ENCODE data around the gene RBMS1. TPM values are rescaled to one million over a fixed set of nuclear protein-coding genes. Genes with fewer than 3 reads are reported as not detected.

RBMS1 gene
- total and polyA plus RNA-seq, 4 donors = 7.9 to 23.5 (median 15.5) TPM

- no peak for TF ChIP-seq TAF1 (conservative IDR thresholded peaks at IDR 0.05)
- no peak for TF ChIP-seq JUND (IDR thresholded peaks at IDR 0.05)
- TF ChIP-seq GABPA (IDR thresholded peaks at IDR 0.05 in 1 of 2, conservative IDR thresholded peaks at IDR 0.05 in 1 of 2) = no peak
- no peak for DNase-seq (ENCODE audit: low spot score)
- Histone ChIP-seq H3K4me3 (ENCODE audit: low read depth in 1 of 3, low read length in 3 of 3) (no peak overlapping the region), H3K9me3 (ENCODE audit: control insufficient read depth in 4 of 4, low read length in 3 of 4) (no peaks in the 10 kb centered on the region), H3K36me3 (ENCODE audit: control insufficient read depth in 4 of 4, insufficient read depth in 3 of 4, low read depth in 1 of 4, low read length in 3 of 4) (no peaks in the 10 kb centered on the region), H3K27me3 (ENCODE audit: control insufficient read depth in 4 of 4, insufficient read depth in 4 of 4, low read length in 3 of 4) (no peaks in the 10 kb centered on the region), H3K27ac (ENCODE audit: low read depth in 1 of 2, low read length in 2 of 2) (no peak overlapping the region), H3K9ac (ENCODE audit: low read depth in 1 of 2, low read length in 2 of 2) (no peak overlapping the region), H3K4me1 (ENCODE audit: control insufficient read depth in 4 of 4, insufficient read depth in 4 of 4, low read length in 3 of 4) (peaks cover 0 to 3% (median 0%) of the 10 kb centered on the region in 4 donors)
- whole genome bisulfite sequencing = 92% methylated on average over 3 of the region's 3 CpGs
These were observed 155.9 kb downstream of the RBMS1 start for GRCh38 chr2:160337728-160338127.

DNA sequence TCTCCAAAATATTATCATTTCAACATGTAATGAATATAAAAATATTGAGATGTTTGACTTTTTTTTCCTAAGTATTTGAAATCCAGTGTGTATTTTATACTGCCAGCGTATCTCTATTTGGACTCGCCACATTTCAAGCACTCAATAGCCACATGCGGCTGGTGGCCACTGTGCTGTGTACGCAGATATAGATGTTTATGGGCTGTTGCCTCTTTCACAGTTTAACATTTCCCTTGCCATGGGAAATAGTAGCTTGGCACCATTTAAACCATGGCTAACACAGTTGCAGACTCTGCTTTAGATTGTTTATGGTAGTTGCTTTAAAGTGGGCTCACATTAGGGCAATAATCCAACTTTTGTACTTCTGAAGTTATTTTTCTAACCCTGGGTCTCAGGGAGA, 157.0 kb downstream of the RBMS1 start:
- Histone ChIP-seq H3K27me3 (ENCODE audit: control insufficient read depth in 4 of 4, insufficient read depth in 4 of 4, low read length in 3 of 4) (no peaks in the 10 kb centered on the region), H3K9me3 (ENCODE audit: control insufficient read depth in 4 of 4, low read length in 3 of 4) (no peaks in the 10 kb centered on the region), H3K9ac (ENCODE audit: low read depth in 1 of 2, low read length in 2 of 2) (no peak overlapping the region), H3K27ac (ENCODE audit: low read depth in 1 of 2, low read length in 2 of 2) (no peak overlapping the region), H3K36me3 (ENCODE audit: control insufficient read depth in 4 of 4, insufficient read depth in 3 of 4, low read depth in 1 of 4, low read length in 3 of 4) (no peaks in the 10 kb centered on the region), H3K4me3 (ENCODE audit: low read depth in 1 of 3, low read length in 3 of 3) (no peak overlapping the region), H3K4me1 (ENCODE audit: control insufficient read depth in 4 of 4, insufficient read depth in 4 of 4, low read length in 3 of 4) (peaks cover 0 to 3% (median under 1%) of the 10 kb centered on the region in 4 donors)
- no peak for DNase-seq (ENCODE audit: low spot score)
- 91% methylated on average over 4 of the region's 4 CpGs for WGBS
- TF ChIP-seq FOXA1 (IDR thresholded peaks at IDR 0.05) (no peak), FOXA2 (IDR thresholded peaks at IDR 0.05) (no peak), HNF4G (IDR thresholded peaks at IDR 0.05) (no peak), NR2F2 (IDR thresholded peaks at IDR 0.05) (no peak), JUND (IDR thresholded peaks at IDR 0.05) (no peak), HNF4A (conservative IDR thresholded peaks at IDR 0.05) (no peak), GABPA (IDR thresholded peaks at IDR 0.05 in 1 of 2, conservative IDR thresholded peaks at IDR 0.05 in 1 of 2) (no peak), YY1 (IDR thresholded peaks at IDR 0.05) (no peak), REST (IDR thresholded peaks at IDR 0.05) (no peak), TAF1 (conservative IDR thresholded peaks at IDR 0.05) (no peak), ATF3 (IDR thresholded peaks at IDR 0.05) (no peak), RXRA (IDR thresholded peaks at IDR 0.05) (no peak), SP1 (IDR thresholded peaks at IDR 0.05) (no peak), EGR1 (IDR thresholded peaks at IDR 0.05; ENCODE audit: low read depth in 2 of 2) (no peak), RAD21 (IDR thresholded peaks at IDR 0.05) (no peak)
- TF ChIP-seq, protein P1, sequence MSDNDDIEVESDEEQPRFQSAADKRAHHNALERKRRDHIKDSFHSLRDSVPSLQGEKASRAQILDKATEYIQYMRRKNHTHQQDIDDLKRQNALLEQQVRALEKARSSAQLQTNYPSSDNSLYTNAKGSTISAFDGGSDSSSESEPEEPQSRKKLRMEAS (IDR thresholded peaks at IDR 0.05) = no peak
- TF ChIP-seq, protein P2, sequence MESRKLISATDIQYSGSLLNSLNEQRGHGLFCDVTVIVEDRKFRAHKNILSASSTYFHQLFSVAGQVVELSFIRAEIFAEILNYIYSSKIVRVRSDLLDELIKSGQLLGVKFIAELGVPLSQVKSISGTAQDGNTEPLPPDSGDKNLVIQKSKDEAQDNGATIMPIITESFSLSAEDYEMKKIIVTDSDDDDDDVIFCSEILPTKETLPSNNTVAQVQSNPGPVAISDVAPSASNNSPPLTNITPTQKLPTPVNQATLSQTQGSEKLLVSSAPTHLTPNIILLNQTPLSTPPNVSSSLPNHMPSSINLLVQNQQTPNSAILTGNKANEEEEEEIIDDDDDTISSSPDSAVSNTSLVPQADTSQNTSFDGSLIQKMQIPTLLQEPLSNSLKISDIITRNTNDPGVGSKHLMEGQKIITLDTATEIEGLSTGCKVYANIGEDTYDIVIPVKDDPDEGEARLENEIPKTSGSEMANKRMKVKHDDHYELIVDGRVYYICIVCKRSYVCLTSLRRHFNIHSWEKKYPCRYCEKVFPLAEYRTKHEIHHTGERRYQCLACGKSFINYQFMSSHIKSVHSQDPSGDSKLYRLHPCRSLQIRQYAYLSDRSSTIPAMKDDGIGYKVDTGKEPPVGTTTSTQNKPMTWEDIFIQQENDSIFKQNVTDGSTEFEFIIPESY (IDR thresholded peaks at IDR 0.05) = no peak
- TF ChIP-seq, protein P3, sequence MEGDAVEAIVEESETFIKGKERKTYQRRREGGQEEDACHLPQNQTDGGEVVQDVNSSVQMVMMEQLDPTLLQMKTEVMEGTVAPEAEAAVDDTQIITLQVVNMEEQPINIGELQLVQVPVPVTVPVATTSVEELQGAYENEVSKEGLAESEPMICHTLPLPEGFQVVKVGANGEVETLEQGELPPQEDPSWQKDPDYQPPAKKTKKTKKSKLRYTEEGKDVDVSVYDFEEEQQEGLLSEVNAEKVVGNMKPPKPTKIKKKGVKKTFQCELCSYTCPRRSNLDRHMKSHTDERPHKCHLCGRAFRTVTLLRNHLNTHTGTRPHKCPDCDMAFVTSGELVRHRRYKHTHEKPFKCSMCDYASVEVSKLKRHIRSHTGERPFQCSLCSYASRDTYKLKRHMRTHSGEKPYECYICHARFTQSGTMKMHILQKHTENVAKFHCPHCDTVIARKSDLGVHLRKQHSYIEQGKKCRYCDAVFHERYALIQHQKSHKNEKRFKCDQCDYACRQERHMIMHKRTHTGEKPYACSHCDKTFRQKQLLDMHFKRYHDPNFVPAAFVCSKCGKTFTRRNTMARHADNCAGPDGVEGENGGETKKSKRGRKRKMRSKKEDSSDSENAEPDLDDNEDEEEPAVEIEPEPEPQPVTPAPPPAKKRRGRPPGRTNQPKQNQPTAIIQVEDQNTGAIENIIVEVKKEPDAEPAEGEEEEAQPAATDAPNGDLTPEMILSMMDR (IDR thresholded peaks at IDR 0.05; ENCODE audit: low read depth, low read length, missing input control) = no peak
